ENCODE measurements around the gene CUBN.

Gene CUBN

DNA sequence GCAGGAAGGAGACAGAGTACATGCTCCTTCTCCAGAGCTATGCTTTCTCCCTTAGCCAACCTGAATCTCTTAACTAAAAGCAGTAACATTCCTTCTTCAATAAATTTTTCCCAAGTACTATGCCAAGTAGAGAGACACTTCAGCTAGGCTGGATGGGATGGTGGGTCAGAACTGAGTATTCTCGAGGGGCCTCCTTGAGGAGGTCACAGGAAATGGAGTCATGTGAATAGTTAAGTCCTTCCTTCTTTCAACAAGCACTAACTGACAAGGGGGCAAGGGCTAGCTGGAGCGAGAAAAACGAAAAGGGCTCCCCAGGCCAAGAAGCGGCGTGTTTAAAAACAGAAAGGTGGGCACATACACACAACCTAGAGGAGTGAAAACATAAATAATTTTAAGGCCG is 317.8 kb downstream of the CUBN start:
- no peak for DNase-seq

DNA sequence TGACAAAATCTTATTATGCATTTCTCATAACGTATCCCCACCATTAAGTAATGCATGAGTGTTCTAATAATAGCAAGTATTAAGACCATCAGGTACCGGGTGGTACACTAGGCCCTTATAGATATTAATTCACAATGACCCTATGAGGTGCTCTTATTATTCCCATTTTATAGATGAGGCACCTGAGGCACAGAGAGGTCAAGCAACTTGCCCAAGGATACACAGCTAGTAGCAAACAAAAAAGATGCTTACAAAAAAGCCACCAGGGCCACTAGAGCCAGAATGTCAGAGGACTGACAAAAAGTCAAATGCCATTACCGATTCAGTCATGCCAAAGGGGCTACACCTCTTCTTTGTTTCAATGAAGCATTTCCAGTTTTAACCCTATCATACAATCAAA is 318.3 kb downstream of the CUBN start:
- DNase-seq = no peak

- DNase-seq = no peak
Observed at GRCh38 chr10:16809074-16809718, 320.4 kb downstream of the CUBN start.

DNA sequence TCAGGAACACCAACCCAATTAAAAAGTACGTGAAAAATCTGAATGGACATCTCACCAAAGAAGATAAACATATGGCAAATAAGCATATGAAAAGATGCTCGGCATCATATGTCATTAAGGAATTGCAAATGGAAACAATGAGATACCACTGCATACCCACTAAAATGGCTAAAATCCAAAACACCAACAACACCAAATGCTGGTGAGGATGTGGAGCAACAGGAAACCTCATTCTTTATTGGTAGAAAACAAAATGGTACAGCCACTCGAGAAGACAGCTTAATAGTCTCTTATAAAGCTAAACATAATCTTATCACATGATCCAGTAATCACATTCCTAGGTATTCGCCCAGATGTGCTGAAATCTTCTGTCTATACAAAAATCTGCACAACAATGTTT is 325.5 kb downstream of the CUBN start:
- DNase-seq = no peak

DNA sequence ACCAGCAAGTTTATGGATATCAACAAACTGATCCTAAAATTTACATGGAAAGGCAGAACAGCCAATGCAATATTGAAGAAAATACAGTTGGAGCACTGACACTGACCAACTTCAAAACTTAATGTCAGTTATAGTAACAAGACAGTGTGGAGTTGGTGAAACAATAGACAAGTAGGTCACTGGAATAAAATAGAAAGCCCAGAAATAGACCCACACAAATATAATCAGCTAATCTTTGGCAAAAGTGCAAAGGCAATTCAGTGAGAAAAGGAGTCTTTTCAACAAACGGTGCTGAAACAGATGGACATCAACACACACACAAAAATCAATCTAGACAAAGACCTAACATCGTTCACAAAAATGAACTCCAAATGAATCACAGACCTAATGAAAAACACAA is 326.1 kb downstream of the CUBN start:
- no peak for DNase-seq

DNA sequence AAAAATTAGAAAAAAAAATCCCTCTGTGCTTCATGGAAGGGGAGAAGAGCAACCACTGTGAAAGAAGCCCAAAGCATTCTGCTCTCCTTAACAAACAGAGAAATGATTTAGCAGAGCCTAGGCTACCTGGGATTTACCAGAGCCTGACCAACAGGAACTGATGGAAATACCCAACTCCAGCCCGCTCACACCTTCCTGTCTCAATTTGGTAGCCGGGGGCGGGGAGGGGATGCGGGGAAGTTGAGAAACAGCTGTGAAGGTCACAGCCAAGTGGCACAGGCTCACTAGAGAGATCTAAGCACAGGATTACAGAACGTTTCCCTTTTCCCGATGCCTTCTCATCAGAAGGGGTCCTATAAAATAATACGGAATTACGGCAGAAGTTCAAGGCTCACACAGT is 330.0 kb downstream of the CUBN start:
- no peak for DNase-seq

DNA sequence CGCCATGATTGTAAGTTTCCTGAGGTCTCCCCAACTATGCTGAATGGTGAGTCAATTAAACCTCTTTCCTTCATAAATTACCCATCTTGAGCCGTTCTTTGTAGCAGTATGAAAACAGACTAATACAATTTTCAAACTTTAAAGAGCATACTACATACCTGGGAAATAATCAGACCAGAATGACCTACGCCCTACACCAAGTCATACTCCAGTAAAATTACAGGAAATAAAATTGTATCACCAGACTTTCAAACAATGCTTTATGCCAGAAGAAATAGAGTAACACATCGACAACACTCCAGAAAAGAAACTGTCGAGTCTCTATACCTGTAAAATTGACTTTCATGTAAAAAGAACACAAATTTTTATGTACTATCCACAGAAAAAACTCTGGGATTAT is 331.0 kb downstream of the CUBN start:
- no peak for DNase-seq

GRCh38 chr10:16795410-16796073 is 334.1 kb downstream of the CUBN start:
- DNase-seq = no peak

- DNase-seq = no peak
Observed at GRCh38 chr10:16794005-16794404, 335.6 kb downstream of the CUBN start.

DNA sequence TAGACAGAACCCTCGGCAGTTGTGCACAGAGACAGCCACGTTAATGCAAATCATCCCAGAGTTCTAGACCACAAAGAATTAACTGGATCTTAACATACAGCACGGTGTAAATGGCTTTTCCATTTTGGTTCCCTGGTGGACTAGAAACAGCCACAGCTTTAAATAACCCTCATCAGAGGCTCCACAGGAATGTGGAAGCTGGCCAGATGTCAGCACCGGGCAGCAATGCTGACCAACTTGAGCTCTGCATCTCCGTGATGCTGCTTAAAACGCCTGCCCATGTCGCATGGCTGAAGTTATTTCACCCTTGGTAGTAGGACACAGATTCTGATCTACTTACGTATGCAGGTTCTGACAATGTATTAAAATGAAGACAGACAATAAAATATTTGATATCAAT is 336.9 kb downstream of the CUBN start:
- no peak for DNase-seq

GRCh38 chr10:16789765-16790164 is 339.8 kb downstream of the CUBN start:
- no peak for DNase-seq

GRCh38 chr10:16789261-16789660 is 340.4 kb downstream of the CUBN start:
- DNase-seq = no peak

GRCh38 chr10:16788778-16789177 is 340.8 kb downstream of the CUBN start:
- no peak for DNase-seq

GRCh38 chr10:16788125-16788524 is 341.5 kb downstream of the CUBN start:
- DNase-seq = no peak

DNA sequence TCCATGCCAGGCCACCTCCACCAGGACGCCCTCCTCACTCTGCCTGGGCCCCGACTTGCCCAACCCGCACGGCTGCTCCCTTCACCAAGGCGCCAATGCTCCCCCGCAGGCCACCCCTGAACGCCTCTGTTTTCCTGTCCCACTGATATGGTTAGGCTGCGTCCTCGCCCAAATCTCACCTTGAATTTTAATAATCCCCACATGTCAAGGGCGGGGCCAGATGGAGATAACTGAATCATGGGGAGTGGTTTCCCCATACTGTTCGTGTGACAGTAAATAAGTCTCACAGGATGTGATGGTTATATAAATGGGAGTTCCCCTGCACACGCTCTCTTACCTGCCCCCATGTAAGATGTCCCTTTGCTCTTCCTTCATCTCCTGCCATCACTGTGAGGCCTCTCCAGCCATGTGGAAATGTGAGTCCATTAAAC is 342.2 kb downstream of the CUBN start:
- no peak for DNase-seq

GRCh38 chr10:16780338-16780880 is 349.2 kb downstream of the CUBN start:
- DNase-seq = no peak

GRCh38 chr10:16779384-16779915 is 350.2 kb downstream of the CUBN start:
- no peak for DNase-seq

DNA sequence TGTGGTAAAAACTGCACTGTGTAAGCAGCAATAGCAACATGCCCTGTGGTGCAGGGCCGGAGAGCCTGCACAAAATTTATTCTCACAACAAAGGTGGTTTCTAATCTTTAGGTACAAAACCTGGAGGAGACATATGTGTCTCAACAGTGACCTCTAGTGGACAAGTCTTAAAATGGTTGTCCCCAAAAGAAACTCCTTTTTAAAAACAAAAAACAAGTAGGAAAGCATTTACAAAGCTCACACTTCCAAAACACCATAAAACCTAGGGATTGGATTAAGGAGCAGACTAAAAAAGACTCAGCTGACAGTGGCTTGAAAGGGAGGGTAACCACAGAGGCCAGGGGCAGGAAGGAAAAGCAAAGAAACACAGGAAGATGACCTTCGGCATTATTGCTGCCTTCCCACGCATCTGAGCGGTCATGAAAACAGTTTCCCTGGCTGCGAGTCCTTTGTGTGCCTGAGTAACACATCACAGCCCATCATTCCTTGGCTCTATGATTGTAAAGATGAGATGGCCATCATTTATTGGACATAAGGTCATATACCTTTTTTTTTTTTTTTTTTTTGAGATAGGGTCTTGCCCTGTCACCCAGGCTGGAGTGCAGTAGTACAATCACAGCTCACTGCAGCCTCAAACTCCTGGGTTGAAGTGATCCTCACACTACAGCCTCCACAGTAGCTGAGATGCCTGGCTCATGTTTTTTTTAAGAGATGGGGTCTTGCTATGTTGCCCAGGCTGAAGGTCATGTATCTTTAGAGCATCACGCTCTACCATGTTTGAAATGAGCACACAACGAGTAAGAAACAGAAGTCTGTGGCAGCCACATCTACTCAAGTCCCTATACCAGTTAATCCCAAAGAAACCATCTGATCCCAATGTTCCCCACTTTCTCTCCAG is 351.9 kb downstream of the CUBN start:
- no peak for DNase-seq

GRCh38 chr10:16776896-16777295 is 352.7 kb downstream of the CUBN start:
- no peak for DNase-seq
